ENCODE measurements around the gene PDE3A.
"Not testable (repeated sequence)": the region's sequence is repeated elsewhere in the genome, so short reads cannot be mapped to it uniquely, and the experiment has no call there.

Gene PDE3A

GRCh38 chr12:20505056-20505455 is 136.7 kb downstream of the PDE3A start:
- DNase-seq: no peak

GRCh38 chr12:20507056-20507455 is 138.7 kb downstream of the PDE3A start:
- no peak for DNase-seq

- DNase-seq: no peak
Observed at GRCh38 chr12:20507711-20508110, 139.4 kb downstream of the PDE3A start.

- no peak for DNase-seq
Observed at GRCh38 chr12:20508359-20508758, 140.0 kb downstream of the PDE3A start.

GRCh38 chr12:20508962-20509361 is 140.6 kb downstream of the PDE3A start:
- no peak for DNase-seq

GRCh38 chr12:20510811-20511210 is 142.5 kb downstream of the PDE3A start:
- DNase-seq: no peak

GRCh38 chr12:20513189-20513588 is 144.9 kb downstream of the PDE3A start:
- DNase-seq: no peak

- no peak for DNase-seq
Observed at GRCh38 chr12:20514598-20514997, 146.3 kb downstream of the PDE3A start.

GRCh38 chr12:20520532-20520931 is 152.2 kb downstream of the PDE3A start:
- no peak for DNase-seq

GRCh38 chr12:20523658-20524057 is 155.3 kb downstream of the PDE3A start:
- no peak for DNase-seq

- no peak for DNase-seq
Observed at GRCh38 chr12:20524113-20524512, 155.8 kb downstream of the PDE3A start.

- DNase-seq: no peak
Observed at GRCh38 chr12:20525064-20525610, 156.8 kb downstream of the PDE3A start.

- DNase-seq: no peak
Observed at GRCh38 chr12:20527417-20528163, 159.3 kb downstream of the PDE3A start.

GRCh38 chr12:20528208-20528607 is 159.9 kb downstream of the PDE3A start:
- DNase-seq: no peak

- DNase-seq: no peak
Observed at GRCh38 chr12:20546267-20546666, 177.9 kb downstream of the PDE3A start.

GRCh38 chr12:20547816-20548575 is 179.7 kb downstream of the PDE3A start:
- DNase-seq: no peak

- no peak for DNase-seq
Observed at GRCh38 chr12:20548611-20549010, 180.3 kb downstream of the PDE3A start.

GRCh38 chr12:20549108-20549719 is 180.9 kb downstream of the PDE3A start:
- no peak for DNase-seq

- DNase-seq: not testable (repeated sequence)
Observed at GRCh38 chr12:20551742-20552442, 183.6 kb downstream of the PDE3A start.

- not testable (repeated sequence) for DNase-seq
Observed at GRCh38 chr12:20552586-20552985, 184.2 kb downstream of the PDE3A start.

- DNase-seq: no peak
Observed at GRCh38 chr12:20555015-20555414, 186.7 kb downstream of the PDE3A start.

GRCh38 chr12:20555771-20556170 is 187.4 kb downstream of the PDE3A start:
- no peak for DNase-seq

GRCh38 chr12:20557096-20557495 is 188.8 kb downstream of the PDE3A start:
- no peak for DNase-seq

All from NCI-H748 treated with DMSO at 0.1 percent for 48 hours (cell line).